ENCODE data around the gene ZNF747.

Gene ZNF747

DNA sequence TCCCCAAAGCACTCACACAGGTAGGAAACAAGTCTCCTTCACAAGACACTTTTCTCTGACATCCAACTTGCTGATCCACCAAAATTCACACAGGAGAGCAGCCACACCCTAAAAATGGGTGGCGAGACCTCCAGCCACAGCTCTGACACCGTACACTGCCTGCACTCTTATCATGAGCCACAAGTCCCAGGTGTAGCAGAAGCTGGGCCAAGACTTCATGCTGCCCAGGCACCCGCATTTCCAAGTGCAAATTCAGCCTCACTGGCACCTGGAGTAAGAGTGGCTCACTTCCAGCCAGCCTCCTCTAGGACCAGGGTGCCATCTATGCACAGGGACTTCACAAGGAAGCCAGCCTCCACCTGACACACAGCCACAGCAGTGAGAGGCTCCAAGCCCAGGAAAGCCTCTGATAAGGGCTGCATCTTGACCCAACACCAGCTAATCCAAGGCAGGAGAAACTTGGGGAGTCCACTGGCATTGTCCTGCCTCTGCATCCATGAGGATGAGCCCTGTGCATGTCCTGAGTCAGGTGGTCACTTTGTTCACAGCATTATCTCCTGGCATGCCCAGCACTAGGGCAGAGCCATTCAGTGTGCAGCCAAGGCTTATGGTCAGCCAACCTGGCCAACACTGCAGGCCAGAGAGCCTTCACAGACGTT lies 5.7 kb downstream of the ZNF747 start:
- no peak for DNase-seq (ENCODE audit: low read depth)
- TF ChIP-seq, protein P1, sequence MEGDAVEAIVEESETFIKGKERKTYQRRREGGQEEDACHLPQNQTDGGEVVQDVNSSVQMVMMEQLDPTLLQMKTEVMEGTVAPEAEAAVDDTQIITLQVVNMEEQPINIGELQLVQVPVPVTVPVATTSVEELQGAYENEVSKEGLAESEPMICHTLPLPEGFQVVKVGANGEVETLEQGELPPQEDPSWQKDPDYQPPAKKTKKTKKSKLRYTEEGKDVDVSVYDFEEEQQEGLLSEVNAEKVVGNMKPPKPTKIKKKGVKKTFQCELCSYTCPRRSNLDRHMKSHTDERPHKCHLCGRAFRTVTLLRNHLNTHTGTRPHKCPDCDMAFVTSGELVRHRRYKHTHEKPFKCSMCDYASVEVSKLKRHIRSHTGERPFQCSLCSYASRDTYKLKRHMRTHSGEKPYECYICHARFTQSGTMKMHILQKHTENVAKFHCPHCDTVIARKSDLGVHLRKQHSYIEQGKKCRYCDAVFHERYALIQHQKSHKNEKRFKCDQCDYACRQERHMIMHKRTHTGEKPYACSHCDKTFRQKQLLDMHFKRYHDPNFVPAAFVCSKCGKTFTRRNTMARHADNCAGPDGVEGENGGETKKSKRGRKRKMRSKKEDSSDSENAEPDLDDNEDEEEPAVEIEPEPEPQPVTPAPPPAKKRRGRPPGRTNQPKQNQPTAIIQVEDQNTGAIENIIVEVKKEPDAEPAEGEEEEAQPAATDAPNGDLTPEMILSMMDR (conservative IDR thresholded peaks at IDR 0.05; ENCODE audit: low read depth, low read length): no peak
- no peak overlapping the region for H3K4me3 ChIP-seq (ENCODE audit: low read length)

DNA sequence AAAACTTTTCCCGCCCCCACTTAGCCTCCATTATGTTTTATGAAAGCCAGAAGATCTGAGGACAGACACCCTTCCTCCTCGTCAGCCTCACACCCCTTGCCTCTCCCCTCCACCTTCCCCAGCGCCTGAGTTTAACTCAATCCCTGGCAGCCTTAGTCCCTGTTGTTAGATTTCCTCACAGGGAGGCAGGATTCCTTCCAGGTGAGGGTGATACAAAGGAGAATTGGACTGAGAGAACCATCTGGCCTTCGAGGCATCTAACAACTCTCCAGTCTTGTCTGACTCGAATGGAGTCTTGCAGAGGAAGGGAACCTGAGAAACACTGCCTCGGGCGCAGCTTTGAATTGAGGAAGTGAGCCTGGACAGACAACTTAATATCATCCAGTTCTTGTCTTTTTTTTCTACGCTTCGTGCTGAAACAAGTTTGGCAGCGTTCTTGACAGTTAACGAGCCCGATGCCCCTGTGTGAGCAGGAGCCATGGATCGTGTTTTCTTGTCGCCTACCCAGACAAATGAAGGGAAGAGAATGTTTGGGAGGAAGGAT lies 7.0 kb downstream of the ZNF747 start:
- DNase-seq (ENCODE audit: low read depth): no peak

DNA sequence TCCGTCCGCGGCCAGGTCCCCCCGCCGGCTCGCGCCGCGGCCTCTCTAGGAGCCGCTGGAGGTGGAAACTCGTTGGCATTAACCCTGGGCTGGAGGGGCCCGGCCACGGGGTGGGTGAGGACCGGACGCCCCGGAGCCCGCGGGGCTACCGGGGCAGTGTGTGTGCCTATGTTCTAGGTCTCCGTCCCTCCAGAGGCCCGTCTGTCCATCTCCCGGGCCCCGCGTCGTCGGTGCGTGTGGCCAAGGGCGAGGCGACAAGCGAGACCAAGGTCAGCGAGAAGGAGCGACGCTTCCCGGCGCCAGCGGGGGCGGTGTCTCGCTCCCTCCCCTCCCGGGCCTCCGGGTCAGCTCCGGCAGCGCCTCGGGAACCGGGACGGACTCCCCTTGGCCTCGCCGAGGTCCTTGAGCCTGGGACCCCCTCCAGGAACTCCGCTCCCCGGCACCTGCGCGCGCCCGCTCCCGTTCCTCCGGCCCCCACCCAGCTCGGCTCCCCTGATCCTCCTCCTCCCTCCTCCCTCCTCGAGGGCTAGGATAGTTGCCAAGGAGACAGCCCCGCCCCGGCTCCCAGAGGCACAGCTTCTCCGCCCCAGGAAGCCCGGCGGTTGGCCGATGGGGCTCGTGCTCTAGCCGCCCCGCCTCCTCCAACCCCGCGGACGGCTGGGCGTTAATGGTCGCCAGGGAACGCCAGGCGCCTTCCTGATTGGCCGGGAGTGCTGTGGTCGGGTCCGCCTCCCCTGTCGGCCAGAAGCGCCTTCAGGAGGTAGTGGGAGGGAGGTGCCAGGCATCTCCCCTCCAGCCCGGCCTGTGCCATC lies 7.6 kb downstream of the ZNF747 start:
- DNase-seq (ENCODE audit: low read depth): peak; percentile 92
- TF ChIP-seq, protein P1 (conservative IDR thresholded peaks at IDR 0.05; ENCODE audit: low read depth, low read length): peak; percentile 34
- H3K4me3 ChIP-seq (ENCODE audit: low read length): peak overlapping the region; percentile 60

More for the DNA sequence above, 7.0 kb downstream of the ZNF747 start:
- peak overlapping the region; percentile 30 for H3K4me3 ChIP-seq (ENCODE audit: low read length)
- TF ChIP-seq, protein P1 (conservative IDR thresholded peaks at IDR 0.05; ENCODE audit: low read depth, low read length): no peak

DNA sequence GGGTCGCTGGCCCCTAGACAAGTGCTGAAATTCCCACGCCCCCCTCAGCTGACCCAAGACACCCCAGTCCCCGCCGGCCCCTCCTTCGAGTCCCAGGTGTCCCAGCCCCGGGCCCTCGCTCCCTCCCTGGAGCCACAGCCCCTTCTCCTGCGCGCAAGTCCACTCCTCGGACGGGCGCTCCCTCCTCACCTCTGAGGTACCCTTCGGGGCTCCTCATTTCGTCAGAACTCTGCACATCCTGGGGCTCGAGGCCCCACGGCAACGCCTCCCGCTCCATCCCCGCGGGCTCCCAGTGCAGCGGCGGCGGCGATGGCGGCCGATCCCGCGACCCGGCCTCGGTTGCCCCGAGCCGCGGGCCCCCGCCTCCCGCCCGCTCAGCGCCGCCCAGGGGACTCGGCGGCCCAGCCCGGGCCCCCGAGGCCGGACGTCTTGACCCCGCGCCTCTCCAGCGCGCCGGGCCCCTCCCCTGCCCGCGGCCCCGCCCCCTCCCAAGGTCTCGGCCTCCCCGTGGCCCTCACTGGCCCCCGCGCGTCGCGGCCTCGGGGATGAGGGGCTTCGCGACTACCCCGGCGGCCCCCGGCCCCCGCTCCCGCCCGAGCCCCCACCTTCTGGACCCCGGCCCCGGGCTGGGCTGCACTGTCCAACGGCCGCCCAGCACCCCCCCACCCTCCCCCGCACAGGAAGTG lies 8.4 kb downstream of the ZNF747 start, which contains the start of gene ZNF768:
Gene ZNF768, minus strand, starts transcription at position 430 of the 686 bp plus-strand sequence. Its CDS starts 153 bp downstream, at position 277.
- DNase-seq (ENCODE audit: low read depth): no peak
- TF ChIP-seq, protein P1 (conservative IDR thresholded peaks at IDR 0.05; ENCODE audit: low read depth, low read length): no peak
- peak within 1 kb of the TSS; percentile 60 for H3K4me3 ChIP-seq (ENCODE audit: low read length)

DNA sequence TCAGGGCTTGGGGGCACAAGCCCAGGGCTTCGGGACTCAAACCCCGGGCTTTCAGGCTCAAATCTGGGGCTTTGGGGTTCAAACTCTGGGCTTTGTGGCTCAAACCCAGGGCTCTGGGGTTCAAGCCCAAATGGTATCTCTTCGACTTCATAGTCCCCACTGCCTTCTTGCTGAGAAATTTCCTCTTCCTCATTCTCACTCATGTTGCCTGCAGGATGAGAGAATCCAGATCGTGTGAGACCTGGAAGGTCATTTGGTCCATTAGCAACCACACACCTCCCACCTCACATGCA lies 8.9 kb downstream of the ZNF747 start:
- TF ChIP-seq, protein P1 (conservative IDR thresholded peaks at IDR 0.05; ENCODE audit: low read depth, low read length): no peak
- peak overlapping the region; percentile 60 for H3K4me3 ChIP-seq (ENCODE audit: low read length)
- no peak for DNase-seq (ENCODE audit: low read depth)

DNA sequence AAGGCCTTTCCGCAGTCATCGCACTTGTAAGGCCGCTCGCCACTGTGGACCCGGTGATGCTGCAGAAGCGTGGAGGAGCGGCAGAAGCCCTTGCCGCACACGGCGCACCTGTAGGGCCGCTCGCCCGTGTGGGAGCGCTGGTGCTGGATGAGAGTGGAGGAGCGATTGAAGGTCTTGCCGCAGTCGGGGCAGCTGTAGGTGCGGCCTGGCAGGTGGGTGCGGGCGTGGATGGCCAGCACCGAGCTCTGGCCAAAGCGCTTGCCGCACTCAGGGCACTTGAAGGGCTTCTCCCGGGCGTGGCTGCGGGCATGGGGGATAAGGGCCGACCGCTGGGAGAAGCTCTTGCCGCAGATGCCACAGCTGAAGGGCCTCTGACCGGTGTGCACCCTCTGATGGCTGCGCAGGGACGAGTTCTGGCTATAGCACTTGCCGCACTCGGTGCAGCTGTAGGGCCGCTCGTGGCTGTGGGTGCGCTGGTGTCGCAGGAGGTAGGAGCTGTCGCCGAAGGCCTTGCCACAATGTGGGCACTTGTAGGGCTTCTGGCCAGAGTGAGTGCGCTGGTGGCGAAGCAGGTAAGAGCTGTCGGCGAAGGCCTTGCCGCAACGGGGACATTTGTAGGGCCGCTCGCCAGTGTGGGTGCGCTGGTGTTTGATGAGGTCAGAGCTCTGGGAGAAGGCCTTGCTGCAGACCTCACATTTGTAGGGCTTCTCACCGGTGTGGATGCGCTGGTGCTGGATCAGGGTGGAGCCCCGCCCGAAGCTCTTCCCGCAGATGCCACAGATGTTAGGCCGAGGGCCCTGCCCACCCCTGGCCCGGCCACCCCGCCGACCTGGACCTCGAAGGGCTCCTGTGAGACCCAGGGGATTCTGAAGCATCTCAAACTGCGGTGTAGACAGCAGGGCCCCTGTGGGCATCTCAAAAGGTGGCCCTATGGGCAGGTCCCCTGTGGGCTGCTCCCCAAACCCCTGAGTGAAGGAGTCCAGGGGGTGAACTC lies 9.8 kb downstream of the ZNF747 start:
- no peak for DNase-seq (ENCODE audit: low read depth)
- TF ChIP-seq, protein P1 (conservative IDR thresholded peaks at IDR 0.05; ENCODE audit: low read depth, low read length): no peak
- H3K4me3 ChIP-seq (ENCODE audit: low read length): no peak overlapping the region
